Mesenchymal stem cell (in vitro differentiated cells and primary cell): ENCODE results near the gene ABCA2.
A peak's percentile ranks its signal among the peaks of the same experiment; 100 is the strongest.

Experiments used
- DNase-seq: peaks from one replicate; pipeline ENCODE4 v3.0.0-alpha.2; 2013
- H2AFZ ChIP-seq: one replicate; pipeline ENCODE4 v1.6.1; 2013; ENCODE audit warnings: low read depth, mild to moderate bottlenecking, control low read depth, inconsistent platforms, low read length, moderate library complexity
- H2AK5ac ChIP-seq: 2 replicates; pipeline ENCODE4 v1.6.1; 2013; ENCODE audit warnings: low read length, moderate library complexity, mild to moderate bottlenecking, inconsistent platforms; ENCODE audit not compliant: severe bottlenecking
- H2BK120ac ChIP-seq: one replicate; pipeline ENCODE4 v1.6.1; 2013; ENCODE audit warnings: low read depth, mild to moderate bottlenecking, inconsistent platforms, low read length, moderate library complexity
- H2BK12ac ChIP-seq, 2 experiments: one replicate each; pipeline ENCODE4 v1.6.1; 2013; ENCODE audit warnings: inconsistent platforms in 2 of 2, low read length in 2 of 2, mild to moderate bottlenecking in 2 of 2, moderate library complexity in 2 of 2, control low read depth in 1 of 2
- H2BK15ac ChIP-seq: one replicate; pipeline ENCODE4 v1.6.1; 2013; ENCODE audit warnings: mild to moderate bottlenecking, low read depth, inconsistent platforms; ENCODE audit not compliant: poor library complexity, severe bottlenecking
- H2BK5ac ChIP-seq: 2 replicates; pipeline ENCODE4 v1.6.1; 2013; ENCODE audit warnings: low read depth, mild to moderate bottlenecking, low read length, control low read depth, inconsistent platforms; ENCODE audit not compliant: poor library complexity, severe bottlenecking
- H3K14ac ChIP-seq, 2 experiments: one replicate each; pipeline ENCODE4 v1.6.1; 2013; ENCODE audit warnings: inconsistent platforms in 2 of 2, low read length in 2 of 2, control low read depth in 1 of 2, mild to moderate bottlenecking in 1 of 2, moderate library complexity in 1 of 2
- H3K18ac ChIP-seq, 2 experiments: one replicate each; pipeline ENCODE4 v1.6.1; 2013; ENCODE audit warnings: inconsistent platforms in 2 of 2, low read length in 2 of 2, control low read depth in 1 of 2, low read depth in 1 of 2, mild to moderate bottlenecking in 1 of 2
- H3K23ac ChIP-seq, 2 experiments: one replicate each; pipeline ENCODE4 v1.6.1; 2013; ENCODE audit warnings: inconsistent platforms in 2 of 2, low read length in 2 of 2, mild to moderate bottlenecking in 2 of 2, moderate library complexity in 2 of 2, control low read depth in 1 of 2
- H3K27ac ChIP-seq: 2 replicates; pipeline ENCODE4 v1.5.1; 2013; ENCODE audit warnings: mild to moderate bottlenecking, moderate library complexity, low read length, control low read depth, inconsistent platforms; ENCODE audit not compliant: poor library complexity, severe bottlenecking
- H3K27me3 ChIP-seq, 2 experiments: 2 replicates each; pipeline versions ENCODE4 v1.6.1 to v1.7.0; 2013; ENCODE audit warnings: low read length in 2 of 2, mild to moderate bottlenecking in 2 of 2, moderate library complexity in 2 of 2, control low read depth in 1 of 2, inconsistent platforms in 1 of 2; ENCODE audit not compliant: control insufficient read depth in 1 of 2, insufficient read depth in 1 of 2
- H3K36me3 ChIP-seq, 2 experiments: 2 replicates each; pipeline versions ENCODE4 v1.6.1 to v1.7.0; 2013; ENCODE audit warnings: low read length in 2 of 2, control low read depth in 1 of 2, inconsistent platforms in 1 of 2, low read depth in 1 of 2, mild to moderate bottlenecking in 1 of 2; ENCODE audit not compliant: insufficient read depth in 2 of 2, control insufficient read depth in 1 of 2
- H3K4ac ChIP-seq, 2 experiments: one replicate each; pipeline ENCODE4 v1.6.1; 2013; ENCODE audit warnings: inconsistent platforms in 2 of 2, low read length in 2 of 2, mild to moderate bottlenecking in 2 of 2, moderate library complexity in 2 of 2, control low read depth in 1 of 2, low read depth in 1 of 2
- H3K4me1 ChIP-seq: 2 replicates; pipeline ENCODE4 v1.6.1; 2013; ENCODE audit warnings: low read depth, low read length, control low read depth; ENCODE audit not compliant: control insufficient read depth, insufficient read depth
- H3K4me2 ChIP-seq: 2 replicates; pipeline ENCODE4 v1.6.1; 2013; ENCODE audit warnings: low read length, mild to moderate bottlenecking, inconsistent platforms; ENCODE audit not compliant: poor library complexity, severe bottlenecking
- H3K4me3 ChIP-seq, 2 experiments: 2 replicates each; pipeline versions ENCODE4 v1.5.1 to v1.7.0; 2013; ENCODE audit warnings: low read length in 2 of 2, mild to moderate bottlenecking in 2 of 2, control low read depth in 1 of 2, low read depth in 1 of 2; ENCODE audit not compliant: insufficient read depth in 1 of 2
- H3K79me1 ChIP-seq: replicated peaks from 2 replicates; pipeline ENCODE4 v1.6.1; 2013; ENCODE audit warnings: mild to moderate bottlenecking, control low read depth, low read length, inconsistent platforms; ENCODE audit not compliant: poor library complexity, severe bottlenecking
- H3K9ac ChIP-seq: 2 replicates; pipeline ENCODE4 v1.7.0; 2013; ENCODE audit warnings: mild to moderate bottlenecking, low read length, moderate library complexity
- H3K9me3 ChIP-seq: 2 replicates; pipeline ENCODE4 v1.7.0; 2013; ENCODE audit warnings: mild to moderate bottlenecking, low read length; ENCODE audit not compliant: control insufficient read depth
- H4K8ac ChIP-seq: one replicate; pipeline ENCODE4 v1.6.1; 2013; ENCODE audit warnings: inconsistent platforms, mild to moderate bottlenecking, low read length, moderate library complexity
- H4K91ac ChIP-seq: one replicate; pipeline ENCODE4 v1.6.1; 2013; ENCODE audit warnings: mild to moderate bottlenecking, low read length, inconsistent platforms
- WGBS: methylation state at CpG from one replicate; pipeline ENCODE4 v1.1.7; 2013; ENCODE audit warnings: mixed read lengths; 5-methylcytosine and 5-hydroxymethylcytosine counted together

Gene ABCA2

GRCh38 chr9:136962163-136962562 lies 65.9 kb downstream of the ABCA2 start:
- 95% methylated on average over 9 of the region's 9 CpGs for WGBS
- H3K27ac ChIP-seq = no peak overlapping the region
- H2AFZ ChIP-seq = no peak overlapping the region
- no peak overlapping the region for H3K23ac ChIP-seq
- DNase-seq = no peak
- no peaks in the 10 kb centered on the region for H3K79me1 ChIP-seq
- H3K9me3 ChIP-seq = no peaks in the 10 kb centered on the region
- no peak overlapping the region for H2AK5ac ChIP-seq
- no peak overlapping the region for H3K18ac ChIP-seq
- no peak overlapping the region for H2BK5ac ChIP-seq
- H3K4me3 ChIP-seq = no peak overlapping the region
- H2BK15ac ChIP-seq = no peak overlapping the region
- H4K8ac ChIP-seq = no peak overlapping the region
- H3K9ac ChIP-seq = no peak overlapping the region
- no peak overlapping the region for H3K14ac ChIP-seq
- peaks cover 20% of the 10 kb centered on the region for H3K4me1 ChIP-seq
- no peak overlapping the region for H3K4ac ChIP-seq
- H3K36me3 ChIP-seq = no peaks in the 10 kb centered on the region
- no peak overlapping the region for H3K4me2 ChIP-seq
- H4K91ac ChIP-seq = no peak overlapping the region
- H2BK12ac ChIP-seq = no peak overlapping the region
- peaks cover 0 to 22% of the 10 kb centered on the region in 2 experiments for H3K27me3 ChIP-seq
- H2BK120ac ChIP-seq = no peak overlapping the region

GRCh38 chr9:136961279-136962065 lies 66.6 kb downstream of the ABCA2 start:
- no peak overlapping the region for H2BK12ac ChIP-seq
- no peak overlapping the region for H3K4me3 ChIP-seq
- H3K36me3 ChIP-seq = no peaks in the 10 kb centered on the region
- H3K14ac ChIP-seq = no peak overlapping the region
- H2BK15ac ChIP-seq = no peak overlapping the region
- H3K18ac ChIP-seq = no peak overlapping the region
- no peaks in the 10 kb centered on the region for H3K79me1 ChIP-seq
- 74% methylated on average over 23 of the region's 23 CpGs for WGBS
- no peak overlapping the region for H4K8ac ChIP-seq
- no peak overlapping the region for H3K4ac ChIP-seq
- H3K27me3 ChIP-seq = peaks cover 0 to 22% of the 10 kb centered on the region in 2 experiments
- H3K9me3 ChIP-seq = peaks cover under 1% of the 10 kb centered on the region
- H4K91ac ChIP-seq = no peak overlapping the region
- no peak overlapping the region for H3K27ac ChIP-seq
- no peak overlapping the region for H2AFZ ChIP-seq
- no peak overlapping the region for H3K9ac ChIP-seq
- H2BK5ac ChIP-seq = no peak overlapping the region
- H2BK120ac ChIP-seq = no peak overlapping the region
- no peak overlapping the region for H3K4me2 ChIP-seq
- no peak overlapping the region for H2AK5ac ChIP-seq
- no peak for DNase-seq
- H3K4me1 ChIP-seq = peaks cover 20% of the 10 kb centered on the region
- no peak overlapping the region for H3K23ac ChIP-seq

DNA sequence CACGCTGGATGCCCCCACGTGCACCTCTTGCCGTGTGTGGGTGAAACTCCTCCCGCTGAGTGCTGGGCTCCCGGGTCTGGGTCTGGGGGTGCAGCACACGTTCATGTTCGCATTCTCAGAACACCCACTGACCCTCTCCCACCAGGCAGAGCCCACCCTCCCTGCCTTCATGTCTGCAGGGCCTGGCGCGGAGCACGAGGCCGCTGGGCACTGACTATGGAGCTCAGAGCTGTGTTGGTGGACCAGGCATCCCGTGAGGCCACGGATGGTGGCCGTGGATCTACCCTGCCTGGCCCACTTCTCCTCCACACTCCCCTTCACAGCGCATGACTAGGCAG lies 67.1 kb downstream of the ABCA2 start:
- Histone ChIP-seq H3K27ac (no peak overlapping the region), H3K4me1 (peaks cover 20% of the 10 kb centered on the region), H2BK12ac (no peak overlapping the region), H3K9me3 (peaks cover 3% of the 10 kb centered on the region), H3K4me3 (no peak overlapping the region), H3K4ac (no peak overlapping the region), H4K91ac (peak overlapping the region; percentile 22), H3K79me1 (no peaks in the 10 kb centered on the region), H2BK5ac (no peak overlapping the region), H2AK5ac (no peak overlapping the region), H4K8ac (no peak overlapping the region), H3K27me3 (peaks cover 0 to 16% of the 10 kb centered on the region in 2 experiments), H2AFZ (no peak overlapping the region), H3K14ac (no peak overlapping the region), H2BK15ac (no peak overlapping the region), H3K9ac (no peak overlapping the region), H2BK120ac (no peak overlapping the region), H3K36me3 (no peaks in the 10 kb centered on the region), H3K4me2 (no peak overlapping the region), H3K18ac (no peak overlapping the region), H3K23ac (no peak overlapping the region)
- no peak for DNase-seq
- WGBS = 92% methylated on average over 15 of the region's 15 CpGs

GRCh38 chr9:136960212-136960937 lies 67.7 kb downstream of the ABCA2 start:
- Histone ChIP-seq H3K4me1 (peaks cover 20% of the 10 kb centered on the region), H2BK120ac (no peak overlapping the region), H2BK15ac (no peak overlapping the region), H3K79me1 (no peaks in the 10 kb centered on the region), H3K14ac (no peak overlapping the region), H3K4ac (no peak overlapping the region), H3K27ac (no peak overlapping the region), H3K4me3 (no peak overlapping the region), H3K9me3 (peaks cover 3% of the 10 kb centered on the region), H3K9ac (no peak overlapping the region), H2BK5ac (no peak overlapping the region), H3K36me3 (no peaks in the 10 kb centered on the region), H2BK12ac (no peak overlapping the region), H4K91ac (peak overlapping the region; percentile 22), H2AFZ (no peak overlapping the region), H2AK5ac (no peak overlapping the region), H3K23ac (no peak overlapping the region), H3K4me2 (no peak overlapping the region), H3K18ac (no peak overlapping the region), H4K8ac (no peak overlapping the region), H3K27me3 (peaks cover 0 to 13% of the 10 kb centered on the region in 2 experiments)
- DNase-seq = no peak
- 87% methylated on average over 18 of the region's 19 CpGs for WGBS
